Brain microvascular endothelial cell (primary cell): Measurements from ENCODE around the gene RPL35.
"Not testable (repeated sequence)": the region's sequence is repeated elsewhere in the genome, so short reads cannot be mapped to it uniquely, and the experiment has no call there.

Source experiments
- DNase-seq: peaks from one replicate; pipeline ENCODE4 v3.0.0-alpha.2; 2020
- H3K27ac ChIP-seq: fragments of 250-450 bp; sonication (Bioruptor Pico); 2 replicates; pipeline ENCODE4 v1.5.1; 2020; ENCODE audit warnings: mild to moderate bottlenecking, moderate library complexity
- H3K27me3 ChIP-seq: fragments of 250-450 bp; sonication (Bioruptor Pico); replicated peaks from 2 replicates; pipeline ENCODE4 v1.5.1; 2020; ENCODE audit warnings: mild to moderate bottlenecking
- H3K36me3 ChIP-seq: fragments of 250-450 bp; sonication (Bioruptor Pico); replicated peaks from 2 replicates; pipeline ENCODE4 v1.5.1; 2020; ENCODE audit warnings: mild to moderate bottlenecking
- H3K4me3 ChIP-seq: 2 replicates; pipeline ENCODE4 v1.5.1; 2011; ENCODE audit warnings: low read depth, mild to moderate bottlenecking, control low read depth, low read length, moderate library complexity
- CTCF ChIP-seq: IDR thresholded peaks from 2 replicates; pipeline ENCODE4 v1.5.1; 2011; ENCODE audit warnings: low read depth, mild to moderate bottlenecking, moderate library complexity, low read length, control low read depth, inconsistent platforms; ENCODE audit errors: missing control alignments
- in situ Hi-C: cut with HindIII; loops from 2 replicates; pipeline ENCODE4 v1.10.0; 2017; ENCODE audit warnings: low sequenced_read_pairs, low pct_ligation_motif_present

RPL35 gene

DNA sequence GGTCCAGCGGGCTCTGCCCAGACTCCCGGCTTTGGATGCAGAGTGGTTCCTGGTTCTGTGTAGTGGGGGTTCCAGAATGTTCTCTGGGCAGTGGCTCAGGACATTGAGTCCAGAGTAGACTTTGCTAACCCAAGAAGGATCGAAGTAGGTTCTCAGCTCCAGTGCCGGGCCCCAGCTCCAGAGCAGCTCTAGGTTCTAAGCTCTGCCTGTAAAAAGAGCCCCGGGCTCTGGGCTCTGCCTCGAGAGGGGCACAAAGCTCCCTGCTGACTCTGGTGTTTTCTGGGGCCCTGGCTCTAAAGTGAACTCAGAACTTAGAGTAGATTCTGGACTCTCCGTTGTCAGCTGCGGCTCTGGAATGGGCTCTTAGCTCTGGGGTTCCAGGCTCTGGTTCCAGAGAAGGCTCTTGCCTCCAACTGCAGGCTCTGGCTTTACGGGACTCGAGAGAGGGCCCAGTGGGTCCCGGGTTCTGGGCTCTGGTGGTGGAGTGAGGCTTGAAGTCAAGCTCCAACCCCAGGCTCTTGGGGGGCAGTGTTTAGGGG is 8.1 kb downstream of the RPL35 start:
- no peak for DNase-seq
- peak overlapping the region; percentile 54 for H3K4me3 ChIP-seq
- TF ChIP-seq CTCF, result no peak
- in situ Hi-C loops, result no loop called here
- H3K27ac ChIP-seq, result no peak overlapping the region
- H3K27me3 ChIP-seq, result no peaks in the 10 kb centered on the region
- H3K36me3 ChIP-seq, result peaks cover 26% of the 10 kb centered on the region

DNA sequence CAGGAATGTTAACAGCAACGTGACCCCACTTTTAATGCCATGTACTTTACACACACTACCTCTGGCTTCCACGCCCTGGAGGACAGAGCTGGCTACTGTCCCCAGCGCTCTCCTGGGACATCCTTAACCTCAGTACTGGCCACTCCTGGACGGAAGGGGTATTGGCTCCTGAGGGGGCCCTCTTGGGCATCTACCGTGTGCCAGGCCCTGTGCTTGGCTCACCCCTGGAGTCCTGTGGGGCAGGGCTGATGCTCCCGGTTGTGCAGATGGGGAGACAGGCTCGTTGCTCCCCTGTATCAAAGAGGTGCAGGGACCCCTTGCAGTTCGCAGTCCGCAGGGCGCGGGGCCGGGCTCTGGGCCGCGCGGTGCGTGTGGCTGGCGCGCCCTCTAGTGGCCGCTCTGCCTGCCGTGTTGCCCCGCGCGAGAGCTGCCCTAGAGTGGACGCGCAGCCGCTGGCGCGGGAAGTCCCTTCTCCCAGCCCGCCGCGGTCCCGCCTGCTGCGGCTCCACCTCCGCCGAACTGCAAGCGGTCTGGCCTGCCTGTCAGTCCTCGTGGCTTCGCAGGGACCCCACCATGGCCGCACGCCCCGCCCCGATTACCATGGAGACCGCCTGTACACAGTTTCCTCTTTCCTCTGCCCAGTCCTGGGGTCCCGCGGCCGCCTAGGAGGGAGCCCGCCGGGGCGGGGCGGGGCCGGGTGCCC is 8.8 kb downstream of the RPL35 start, which contains the start of gene WDR38:
Gene WDR38 (plus strand): TSS at position 632 of the 703 bp plus-strand sequence. CDS start 72 bp downstream, outside the sequence.
- peak within 1 kb of the TSS; percentile 54 for H3K4me3 ChIP-seq
- no peak within 1 kb of the TSS for H3K27ac ChIP-seq
- DNase-seq, result no peak
- peak; percentile 87 for TF ChIP-seq CTCF
- H3K27me3 ChIP-seq, result no peaks in the 10 kb centered on the region
- peaks cover 19% of the 10 kb centered on the region for H3K36me3 ChIP-seq
- in situ Hi-C loops, result no loop called here

DNA sequence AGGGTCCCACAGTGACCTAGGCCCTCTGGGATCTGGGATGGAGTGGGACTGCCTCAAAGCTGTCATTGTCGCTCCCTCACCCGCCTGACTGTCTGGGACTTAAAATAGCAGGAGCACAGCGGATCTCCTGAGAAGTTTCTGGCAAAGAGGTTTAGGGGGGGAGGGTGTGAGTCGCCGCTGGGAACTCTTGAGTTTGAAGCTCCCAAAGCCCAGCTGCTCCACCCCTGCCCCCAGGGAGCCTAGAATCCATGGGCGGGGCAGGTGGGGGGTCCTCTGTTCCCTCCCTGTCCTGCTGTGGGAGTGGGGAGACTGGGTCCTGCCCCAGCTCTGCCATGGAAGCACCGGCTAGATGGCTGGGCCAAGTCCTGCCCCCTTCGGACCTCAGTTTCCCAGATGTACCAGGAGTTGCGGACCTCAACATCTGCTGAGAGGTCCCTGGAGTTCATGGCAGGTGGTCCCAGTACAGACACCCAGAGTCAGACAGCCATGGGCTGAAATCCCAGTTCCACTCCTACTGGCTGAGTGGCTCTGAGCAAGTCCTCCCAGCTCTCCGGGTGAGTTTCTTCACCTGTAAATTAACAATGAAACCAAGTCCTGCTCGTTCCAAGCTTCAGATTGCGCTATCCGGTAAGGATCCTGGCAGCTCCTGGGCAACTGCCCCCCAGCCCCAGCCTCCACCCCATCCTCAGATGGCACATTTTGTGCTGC is 9.5 kb downstream of the RPL35 start:
- DNase-seq, result no peak
- in situ Hi-C loops, result no loop called here
- no peak for TF ChIP-seq CTCF
- peaks cover 12% of the 10 kb centered on the region for H3K36me3 ChIP-seq
- no peak overlapping the region for H3K27ac ChIP-seq
- no peak overlapping the region for H3K4me3 ChIP-seq
- no peaks in the 10 kb centered on the region for H3K27me3 ChIP-seq

DNA sequence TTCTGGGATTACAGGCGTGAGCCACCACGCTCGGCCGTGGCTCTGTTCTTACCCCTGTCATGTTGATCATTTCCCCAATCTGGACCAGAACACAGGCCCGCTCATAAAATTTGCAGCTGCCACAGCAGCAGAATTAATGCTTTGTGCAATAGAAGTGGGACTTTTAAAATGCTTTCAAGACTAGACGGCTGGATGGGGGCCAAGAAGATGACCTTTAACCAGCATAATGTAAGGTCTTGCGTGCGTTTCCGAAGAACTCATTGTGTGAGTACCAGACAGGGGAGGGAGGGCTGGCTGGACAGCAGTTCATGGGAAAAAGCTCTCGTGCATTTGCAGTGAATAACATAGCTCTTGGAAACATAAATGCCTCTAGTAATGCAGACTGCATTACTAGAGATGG is 12.0 kb downstream of the RPL35 start:
- Histone ChIP-seq H3K4me3 (no peak overlapping the region), H3K27ac (peak overlapping the region; percentile 50), H3K27me3 (no peaks in the 10 kb centered on the region), H3K36me3 (no peaks in the 10 kb centered on the region)
- in situ Hi-C loops, result no loop called here
- DNase-seq, result peak; percentile 96
- no peak for TF ChIP-seq CTCF

DNA sequence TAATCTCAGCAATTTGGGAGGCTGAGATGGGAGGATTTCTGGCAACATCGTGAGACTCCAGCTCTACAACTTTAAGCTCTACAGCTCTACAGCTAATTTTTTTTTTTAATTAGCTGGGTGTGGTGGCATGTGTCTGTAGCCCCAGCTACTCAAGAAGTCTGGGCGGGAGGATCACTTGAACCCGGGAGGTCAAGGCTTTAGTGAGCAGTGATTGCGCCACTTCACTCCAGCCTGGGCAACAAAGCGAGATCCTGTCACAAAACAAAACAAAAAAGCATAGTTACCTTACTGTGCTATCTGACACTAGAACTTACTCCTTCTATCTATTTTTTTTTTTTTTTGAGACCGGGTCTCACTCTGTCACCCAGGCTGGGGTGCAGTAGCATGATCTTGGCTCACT is 14.8 kb downstream of the RPL35 start:
- Histone ChIP-seq H3K36me3 (no peaks in the 10 kb centered on the region), H3K4me3 (no peak overlapping the region), H3K27ac (no peak overlapping the region), H3K27me3 (no peaks in the 10 kb centered on the region)
- no peak for DNase-seq
- in situ Hi-C loops, result no loop called here
- TF ChIP-seq CTCF, result no peak

DNA sequence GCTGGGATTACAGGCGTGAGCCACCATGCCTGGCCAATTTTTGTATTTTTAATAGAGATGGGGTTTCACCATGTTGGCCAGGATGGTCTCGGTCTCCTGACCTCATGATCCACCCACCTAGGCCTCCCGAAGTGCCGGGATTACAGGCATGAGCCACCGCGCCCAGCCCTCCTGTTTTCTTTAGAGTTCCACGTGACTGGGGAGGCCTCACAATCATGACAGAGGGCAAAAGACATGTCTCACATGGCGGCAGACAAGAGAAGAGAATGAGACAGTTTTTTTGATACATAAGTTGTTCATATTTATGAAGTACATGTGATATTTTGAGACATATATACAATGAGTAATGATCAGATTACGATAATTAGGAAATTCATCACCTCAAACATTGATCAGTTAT is 15.3 kb downstream of the RPL35 start:
- H3K27ac ChIP-seq, DNase-seq, in situ Hi-C loops, H3K27me3 ChIP-seq, H3K4me3 ChIP-seq, H3K36me3 ChIP-seq: not testable (repeated sequence)
